ENCODE data around the gene PTPRE. TPM values are rescaled to one million over a fixed set of nuclear protein-coding genes. Genes with fewer than 3 reads are reported as not detected.

PTPRE gene
- total RNA-seq, 1 experiment from 2014 or later, result 12.3 TPM

DNA sequence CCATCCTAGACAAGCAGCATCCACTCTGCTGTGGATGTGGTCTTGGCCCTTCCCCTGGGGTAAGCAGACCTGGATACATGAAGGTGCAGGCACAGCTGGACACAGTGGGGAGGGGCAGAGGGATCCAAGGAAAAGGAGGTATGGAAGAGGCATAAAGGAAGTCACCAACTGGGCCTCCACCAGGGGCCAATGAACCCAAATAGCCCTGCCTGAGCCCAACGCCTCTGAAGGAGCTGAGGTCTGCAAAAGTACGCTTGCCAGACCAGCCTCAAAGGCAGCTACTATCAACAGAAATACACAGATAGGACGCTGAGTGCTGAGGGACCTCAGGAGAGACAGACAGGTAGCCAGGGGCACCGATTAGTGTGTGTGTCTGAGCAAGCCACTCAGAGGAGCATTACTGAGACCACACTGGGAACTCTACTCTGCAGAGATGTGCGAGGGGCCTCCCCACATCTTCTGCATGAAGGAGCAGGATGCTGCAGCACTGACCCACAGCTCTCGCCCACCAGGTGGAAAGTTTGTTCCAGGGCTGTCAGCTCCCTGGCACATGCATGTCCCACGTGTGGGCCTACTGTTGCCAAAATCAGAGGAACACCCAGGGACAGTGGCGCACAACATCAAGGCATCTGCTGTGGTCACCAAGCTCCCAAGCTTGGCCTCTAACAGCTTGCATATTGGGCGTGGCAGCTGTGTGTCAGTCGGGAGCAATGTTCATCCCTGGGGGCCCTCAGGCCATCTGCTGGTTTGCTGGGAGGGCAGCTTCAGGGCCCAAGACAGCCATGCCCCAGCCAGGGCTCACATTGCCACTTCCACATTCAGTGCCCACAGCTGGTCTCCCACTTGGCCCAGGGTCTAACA is 179.3 kb downstream of the PTPRE start:
- Histone ChIP-seq H4K20me1 (ENCODE audit: insufficient read depth) (no peaks in the 10 kb centered on the region; the same call in 1 of the 2 replicates), H3K27ac (ENCODE audit: low read depth, low read length) (no peak overlapping the region), H3K9me3 (ENCODE audit: control insufficient read depth in 1 of 2, insufficient read depth in 1 of 2, low read depth in 1 of 2, low read length in 2 of 2) (no peaks in the 10 kb centered on the region), H3K9me2 (ENCODE audit: insufficient read depth) (no peaks in the 10 kb centered on the region), H3K4me1 (ENCODE audit: control insufficient read depth in 1 of 2, insufficient read depth in 2 of 2, low read length in 2 of 2) (peaks cover 0 to 7% of the 10 kb centered on the region in 2 experiments; a peak in 1 of 4 replicates), H3K9ac (ENCODE audit: low read length) (no peak overlapping the region), H3K4me2 (ENCODE audit: low read length) (no peak overlapping the region), H3K4me3 (replicated peaks in 1 of 2; ENCODE audit: low read depth in 1 of 2, low read length in 2 of 2) (no peak overlapping the region), H3K79me2 (ENCODE audit: insufficient read depth, low read length) (no peaks in the 10 kb centered on the region), H3K36me3 (ENCODE audit: control insufficient read depth in 1 of 2, insufficient read depth in 2 of 2, low read length in 2 of 2) (no peaks in the 10 kb centered on the region), H3K27me3 (ENCODE audit: insufficient read depth, low read length) (no peaks in the 10 kb centered on the region), H2AFZ (ENCODE audit: low read depth, low read length, poor library complexity, severe bottlenecking) (no peak overlapping the region)
- ChIA-PET POLR2A (no interaction called here), RAD21 (ENCODE audit: low non-redundant PET in 1 of 2, low total read pairs in 2 of 2, uncharacterized antibody in 2 of 2, unreplicated experiment in 2 of 2) (no interaction called here), CTCF (no interaction called here)
- no peak for ATAC-seq
- DNase-seq (ENCODE audit: low read depth, low spot score), result no peak
- intact Hi-C loops (cut with micrococcal nuclease), result no loop called here
- TF ChIP-seq TCF7L2 (IDR thresholded peaks at IDR 0.05; ENCODE audit: borderline replicate concordance, extremely low read depth, insufficient read depth, insufficient read length), result no peak
- TF ChIP-seq SP1 (IDR thresholded peaks at IDR 0.05; ENCODE audit: low read depth), result no peak
- BruUV-seq (replicated peaks), result no TSS peak

DNA sequence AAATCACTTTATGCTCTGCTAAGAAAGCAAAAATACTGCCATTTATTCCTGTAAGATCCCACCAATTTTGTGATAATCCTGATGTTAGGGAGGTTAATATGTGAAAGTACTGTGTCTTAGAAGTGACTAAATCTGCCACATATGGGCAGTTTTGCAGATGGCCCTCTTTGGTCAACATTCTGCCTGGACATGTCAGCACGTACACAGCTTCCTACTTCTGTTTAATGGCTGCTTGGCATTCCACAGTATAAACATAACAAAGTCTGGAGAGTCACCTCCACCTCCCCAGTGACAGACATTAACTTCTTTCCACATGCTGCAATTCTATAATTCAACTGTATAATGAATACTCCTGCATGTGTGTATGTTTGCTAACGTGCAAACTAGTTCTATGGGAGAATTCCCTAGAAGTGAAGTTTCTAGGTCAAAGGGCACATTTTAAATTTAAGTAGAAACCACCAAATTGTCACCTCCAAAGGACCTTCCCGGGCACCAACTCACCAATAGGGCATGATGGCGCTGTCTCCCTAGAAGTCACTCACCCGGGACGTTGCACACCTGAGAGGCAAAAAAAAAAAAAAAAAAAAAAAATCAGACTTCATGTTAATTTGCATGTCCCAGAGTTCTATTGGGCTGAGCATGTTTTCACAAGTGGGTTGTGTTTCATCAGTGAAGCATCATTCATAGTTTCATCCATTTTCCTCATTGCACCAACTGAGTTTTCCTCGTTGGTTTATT is 180.4 kb downstream of the PTPRE start:
- no peaks in the 10 kb centered on the region for H3K36me3 ChIP-seq (ENCODE audit: control insufficient read depth in 1 of 2, insufficient read depth in 2 of 2, low read length in 2 of 2)
- H3K9me2 ChIP-seq (ENCODE audit: insufficient read depth), result no peaks in the 10 kb centered on the region
- no peak for DNase-seq (ENCODE audit: low read depth, low spot score)
- POLR2A ChIA-PET, result no interaction called here
- CTCF ChIA-PET, result no interaction called here
- no peaks in the 10 kb centered on the region; the same call in 1 of the 2 replicates for H4K20me1 ChIP-seq (ENCODE audit: insufficient read depth)
- ATAC-seq, result no peak
- H3K4me1 ChIP-seq (ENCODE audit: control insufficient read depth in 1 of 2, insufficient read depth in 2 of 2, low read length in 2 of 2), result peaks cover 0 to 7% of the 10 kb centered on the region in 2 experiments; a peak in 1 of 4 replicates
- 0 out of 6 replicates have a peak, but pooled peaks of 1 of the 3 experiments have one; percentile 18 for TF ChIP-seq CTCF (IDR thresholded peaks at IDR 0.05 in 2 of 3, conservative IDR thresholded peaks at IDR 0.05 in 1 of 3; ENCODE audit: borderline replicate concordance in 1 of 3, insufficient read depth in 1 of 3, low read depth in 2 of 3, low read length in 2 of 3)
- peak; percentile 22; the same call in 1 of the 2 replicates for TF ChIP-seq RAD21 (IDR thresholded peaks at IDR 0.05; ENCODE audit: low read depth)
- no peak for TF ChIP-seq ZFX (IDR thresholded peaks at IDR 0.05)
- no peak for TF ChIP-seq ZNF274 (IDR thresholded peaks at IDR 0.05; ENCODE audit: low read depth, low read length)
- TF ChIP-seq SRF (IDR thresholded peaks at IDR 0.05; ENCODE audit: low read depth), result no peak
- no peak overlapping the region for H2AFZ ChIP-seq (ENCODE audit: low read depth, low read length, poor library complexity, severe bottlenecking)
- no peak overlapping the region for H3K27ac ChIP-seq (ENCODE audit: low read depth, low read length)
- H3K79me2 ChIP-seq (ENCODE audit: insufficient read depth, low read length), result no peaks in the 10 kb centered on the region
- no peak overlapping the region for H3K4me3 ChIP-seq (replicated peaks in 1 of 2; ENCODE audit: low read depth in 1 of 2, low read length in 2 of 2)
- RAD21 ChIA-PET (ENCODE audit: low non-redundant PET in 1 of 2, low total read pairs in 2 of 2, uncharacterized antibody in 2 of 2, unreplicated experiment in 2 of 2), result no interaction called here
- H3K9ac ChIP-seq (ENCODE audit: low read length), result no peak overlapping the region
- H3K4me2 ChIP-seq (ENCODE audit: low read length), result no peak overlapping the region
- H3K27me3 ChIP-seq (ENCODE audit: insufficient read depth, low read length), result no peaks in the 10 kb centered on the region
- intact Hi-C loops (cut with micrococcal nuclease), result no loop called here
- H3K9me3 ChIP-seq (ENCODE audit: control insufficient read depth in 1 of 2, insufficient read depth in 1 of 2, low read depth in 1 of 2, low read length in 2 of 2), result no peaks in the 10 kb centered on the region
- BruUV-seq (replicated peaks), result no TSS peak

Measured in HCT116 (cell line).